Renal cortex interstitium (tissue), 3 donors: ENCODE data around the gene DDX47. TPM values are rescaled to one million over a fixed set of nuclear protein-coding genes. Genes with fewer than 3 reads are reported as not detected.

ENCODE experiments used
- polyA plus RNA-seq, 3 donors: library from polyadenylated mRNA; unstranded; fragments of 120-200 nt; gene quantifications; one replicate each; pipeline ENCODE4 v1.2.1, GENCODE V29; 2013; ENCODE audit not compliant: insufficient read length in 3 of 3

Gene DDX47
- polyA plus RNA-seq, 3 donors = 73.0 to 81.2 (median 80.0) TPM

Other genes with a start within 250 kb of the DDX47 start
- 10 to 100 TPM; 31.0 to 36.1 (median 35.2) TPM for gene CREBL2, start 201.5 kb upstream of the DDX47 start, polyA plus RNA-seq
- 1 to 10 TPM; 1.5 to 2.0 (median 1.8) TPM for gene GPR19, start 117.2 kb upstream of the DDX47 start, polyA plus RNA-seq
- gene CDKN1B, start 96.0 kb upstream of the DDX47 start, polyA plus RNA-seq = 10 to 100 TPM; 67.7 to 80.1 (median 71.2) TPM
- gene APOLD1, start 27.7 kb upstream of the DDX47 start, polyA plus RNA-seq = 10 to 100 TPM; 10.1 to 14.2 (median 13.3) TPM
- gene GPRC5A, start 78.2 kb downstream of the DDX47 start, polyA plus RNA-seq = 10 to 100 TPM in 1 of 3 donors, 1 to 10 TPM in 2; 6.1 to 19.0 (median 6.6) TPM
- under 1 TPM; 0.33 to 0.80 (median 0.71) TPM for gene GPRC5D, start 138.8 kb downstream of the DDX47 start, polyA plus RNA-seq
- gene HEBP1, start 186.9 kb downstream of the DDX47 start, polyA plus RNA-seq = 10 to 100 TPM; 62.1 to 74.2 (median 64.6) TPM
- 10 to 100 TPM; 10.9 to 12.4 (median 12.1) TPM for gene FAM234B, start 231.0 kb downstream of the DDX47 start, polyA plus RNA-seq